Right forelimb (tissue), 1 donor: ENCODE data around the gene OLFM1.

Experiments
- DNase-seq: peaks from one replicate; pipeline ENCODE4 v3.0.0-alpha.2; 2018

The OLFM1 gene

DNA sequence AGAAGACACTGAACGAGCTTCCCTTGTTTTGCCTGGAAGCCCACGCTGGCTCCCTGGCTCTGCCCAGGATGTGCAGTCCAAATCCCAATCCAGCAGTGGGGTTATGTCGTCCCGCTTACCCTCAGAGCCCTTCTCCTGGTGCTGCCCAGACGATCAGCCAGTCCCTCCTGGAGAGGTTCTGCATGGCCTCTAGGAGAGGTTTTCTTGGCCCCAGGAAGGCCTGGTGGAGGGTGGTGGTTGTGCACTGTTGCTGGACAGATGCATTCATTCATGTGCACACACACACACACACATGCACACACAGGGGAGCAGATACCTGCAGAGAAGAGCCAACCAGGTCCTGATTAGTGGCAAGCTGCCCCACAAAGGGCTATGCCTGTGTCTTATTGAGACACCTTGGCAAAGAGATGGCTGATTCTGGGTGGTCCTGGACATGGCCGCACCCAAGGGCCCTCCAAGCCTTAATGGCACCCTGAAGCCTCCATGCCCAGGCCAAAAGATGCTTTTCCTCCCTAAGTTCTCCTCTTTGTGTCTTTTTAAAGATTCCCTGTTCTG lies 10.5 kb upstream of the OLFM1 start:
- peak; percentile 19 for DNase-seq

DNA sequence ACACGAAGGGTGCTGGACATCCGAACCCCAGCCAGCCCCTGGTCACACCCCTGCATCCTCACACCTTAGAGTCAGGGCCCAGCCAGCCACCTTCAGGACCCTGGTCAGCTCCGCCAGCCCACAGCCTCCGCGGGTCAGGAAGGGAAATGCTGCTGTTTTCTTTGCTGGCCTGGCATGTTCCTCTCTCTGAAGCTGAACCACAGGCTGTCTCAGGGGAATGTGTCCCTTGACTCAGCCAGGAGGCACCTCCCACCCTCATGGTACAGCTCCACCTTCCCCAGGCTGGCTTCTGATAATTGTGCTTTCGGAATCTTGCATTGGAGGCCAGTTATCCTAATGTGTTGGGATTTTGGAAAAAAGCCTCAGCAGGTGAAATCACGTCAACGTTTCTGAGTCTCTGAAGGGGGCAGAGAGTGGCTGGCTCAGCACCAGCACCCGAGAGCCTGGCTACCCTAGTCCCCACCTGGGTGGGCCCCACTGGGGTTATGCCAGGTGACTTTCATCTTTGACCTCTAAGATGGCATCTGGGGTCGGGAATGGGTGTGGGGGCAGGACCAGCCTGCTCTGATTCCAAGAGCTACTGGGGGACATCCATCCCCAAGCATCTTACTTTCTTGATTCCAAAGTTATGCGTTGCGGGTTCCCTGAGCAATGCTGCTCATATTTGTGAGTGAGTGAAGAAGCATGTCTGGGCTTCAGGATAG lies 9.8 kb upstream of the OLFM1 start:
- peak; percentile 81 for DNase-seq

DNA sequence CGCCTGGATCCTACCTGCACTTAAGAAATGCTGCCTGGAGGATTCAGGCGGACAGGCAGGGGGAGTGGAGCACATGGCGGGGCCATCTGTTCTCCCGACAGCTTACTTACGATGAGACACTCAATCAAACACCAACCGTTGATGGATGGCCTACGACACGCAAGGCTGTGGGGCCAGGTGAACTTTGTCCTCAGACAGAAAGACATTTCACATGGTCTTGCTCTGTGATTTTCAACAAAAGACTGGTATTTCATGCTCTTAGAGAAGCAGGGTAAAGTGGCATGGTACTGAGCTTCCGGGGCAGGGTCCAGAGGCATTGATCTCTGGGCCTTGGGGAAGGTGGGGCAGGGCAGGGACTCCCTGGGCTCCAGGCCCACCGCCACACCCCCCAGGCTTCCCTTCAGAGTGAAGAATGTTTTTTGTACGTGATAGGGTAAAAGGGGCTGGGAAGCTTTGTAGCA lies 9.1 kb upstream of the OLFM1 start:
- peak; percentile 27 for DNase-seq

DNA sequence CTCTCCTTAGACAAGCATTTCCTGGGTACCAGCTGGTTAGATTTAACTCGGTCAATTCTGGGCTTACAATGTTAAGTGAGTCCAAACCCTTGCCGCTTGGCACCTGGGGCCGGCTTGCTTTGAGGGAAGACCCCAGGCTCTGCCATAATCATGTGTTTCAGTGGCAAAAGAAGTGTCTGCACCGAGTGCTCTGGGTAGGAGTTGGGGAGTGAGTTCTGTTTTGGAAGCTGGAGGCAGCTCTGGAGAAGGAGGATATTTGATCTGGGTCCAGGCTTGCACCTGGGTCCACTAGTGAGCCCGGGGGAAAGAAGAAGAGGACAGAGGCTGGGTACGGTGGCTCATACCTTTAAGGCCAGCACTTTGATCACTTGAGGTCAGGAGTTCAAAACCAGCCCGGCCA lies 8.4 kb upstream of the OLFM1 start:
- DNase-seq: peak; percentile 3

DNA sequence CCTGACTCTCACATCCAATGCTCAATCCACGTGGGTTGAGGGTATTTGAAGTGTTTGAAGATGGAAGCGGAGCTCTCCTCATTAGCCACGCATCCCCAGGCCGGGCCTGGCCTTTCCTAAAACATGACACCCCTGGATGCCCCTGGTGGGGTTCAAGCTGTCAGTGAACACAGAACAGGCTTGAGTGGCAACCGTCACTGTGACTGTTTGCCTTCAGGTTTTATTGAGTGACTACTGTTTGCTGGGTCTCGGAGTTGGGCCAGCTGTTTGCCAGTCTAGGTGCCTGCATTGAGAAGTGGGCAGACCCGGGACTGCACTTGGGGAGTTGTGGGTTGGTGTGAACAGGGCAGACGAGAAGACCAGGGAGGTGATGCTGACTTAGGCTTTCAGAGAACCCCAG lies 7.8 kb upstream of the OLFM1 start:
- DNase-seq: peak; percentile 12

DNA sequence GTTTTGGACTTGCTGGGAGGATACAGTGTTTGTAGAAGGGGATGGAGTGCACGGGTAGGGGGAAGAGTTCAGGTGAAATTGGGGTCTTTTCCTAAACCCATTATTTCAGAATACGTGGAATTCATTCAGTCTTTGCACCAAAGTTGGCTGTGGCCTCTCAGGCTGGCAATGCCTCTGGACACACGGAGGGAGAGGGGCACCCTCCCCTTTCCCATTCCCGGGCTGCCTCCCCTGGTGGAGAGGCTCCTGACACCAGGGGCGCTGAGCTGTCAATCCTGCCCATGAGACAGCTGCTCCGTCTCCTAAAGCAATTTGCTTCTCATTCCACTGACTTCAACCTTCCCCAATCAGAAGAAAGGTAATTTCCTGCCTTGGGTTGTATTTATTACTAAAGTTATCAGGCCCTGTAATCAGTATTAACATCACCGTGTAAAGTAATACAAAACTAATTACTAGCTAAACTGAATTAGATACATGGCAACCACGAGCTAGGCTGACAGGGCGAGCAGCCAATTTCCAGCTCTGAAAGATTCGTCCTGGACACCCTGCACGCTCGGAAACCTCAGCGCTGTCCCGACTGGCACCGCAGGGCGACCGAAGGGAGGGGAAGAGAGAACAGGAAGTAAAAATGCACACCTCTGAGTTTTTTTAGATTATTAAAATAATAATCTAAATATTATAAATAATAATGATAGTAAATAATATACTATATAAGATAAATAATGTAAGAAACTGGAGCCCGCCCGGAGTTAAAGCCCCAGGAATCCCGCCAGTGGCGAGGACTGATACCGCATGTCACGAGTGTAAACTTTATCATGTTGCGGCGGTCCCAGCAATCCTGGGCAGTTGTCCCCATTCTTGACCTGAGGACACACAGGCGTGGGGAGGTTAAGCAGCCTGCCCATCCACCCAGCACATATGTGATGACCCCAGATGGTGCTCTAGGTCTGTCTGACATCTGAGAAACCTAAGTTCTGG lies 6.9 kb upstream of the OLFM1 start:
- DNase-seq: no peak

DNA sequence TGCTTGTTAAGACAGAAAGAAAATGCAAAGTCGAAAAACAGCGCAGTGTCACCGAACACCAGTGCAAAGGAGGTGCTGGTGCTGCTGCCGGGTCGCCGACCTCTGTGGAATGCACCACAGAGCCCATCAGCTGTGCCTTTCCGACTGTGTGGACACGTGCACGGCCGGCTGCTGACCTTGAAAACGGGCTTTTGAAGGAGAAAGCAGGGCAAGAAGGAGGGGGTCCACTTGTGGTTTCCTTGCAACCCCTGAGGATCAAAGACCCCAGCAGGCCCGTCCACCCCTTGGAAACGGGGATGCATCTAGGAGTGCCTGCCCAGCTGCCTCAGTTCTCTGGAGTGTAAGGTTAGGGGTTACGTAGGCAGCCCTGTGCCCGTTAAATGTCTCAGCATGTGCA lies 6.2 kb upstream of the OLFM1 start:
- no peak for DNase-seq

DNA sequence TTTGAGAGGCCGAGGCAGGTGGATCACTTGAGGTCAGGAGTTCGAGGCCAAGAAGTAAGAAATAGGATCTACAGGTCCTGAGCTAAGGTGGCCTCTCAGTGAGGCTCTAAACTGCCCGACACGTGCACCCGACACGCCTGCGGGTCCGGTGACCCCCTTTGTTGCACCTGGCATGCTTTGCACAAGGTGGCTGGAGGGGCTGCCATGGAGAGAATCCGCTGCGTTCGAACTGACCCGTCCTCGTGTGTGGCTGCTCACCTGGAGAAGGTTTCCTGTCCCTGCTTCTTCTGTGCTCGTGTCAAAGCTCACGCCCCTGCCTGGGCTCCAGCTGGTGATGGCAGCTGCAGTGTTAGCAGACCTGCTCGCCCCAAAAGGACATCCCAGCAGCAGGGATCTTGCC lies 5.7 kb upstream of the OLFM1 start:
- no peak for DNase-seq

DNA sequence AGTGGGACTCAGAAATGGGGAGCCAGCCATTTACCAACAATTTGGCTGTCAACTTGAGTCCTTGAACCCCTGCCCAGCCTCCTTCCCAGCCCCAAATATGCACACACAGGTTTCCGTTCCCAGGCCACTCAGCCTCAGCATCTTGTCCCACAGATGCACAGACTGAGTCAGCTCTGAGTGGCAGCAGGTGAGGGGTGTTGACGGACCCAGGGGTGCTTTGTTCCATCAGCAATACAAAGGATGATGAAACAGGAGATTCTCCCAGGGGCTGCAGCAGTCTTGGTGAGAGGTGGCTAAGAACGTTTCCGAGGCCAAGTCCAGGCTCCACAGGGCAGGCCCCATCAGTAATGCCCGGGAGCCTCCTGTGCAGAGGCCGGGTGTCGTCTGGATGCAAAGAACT lies 4.9 kb upstream of the OLFM1 start:
- no peak for DNase-seq

DNA sequence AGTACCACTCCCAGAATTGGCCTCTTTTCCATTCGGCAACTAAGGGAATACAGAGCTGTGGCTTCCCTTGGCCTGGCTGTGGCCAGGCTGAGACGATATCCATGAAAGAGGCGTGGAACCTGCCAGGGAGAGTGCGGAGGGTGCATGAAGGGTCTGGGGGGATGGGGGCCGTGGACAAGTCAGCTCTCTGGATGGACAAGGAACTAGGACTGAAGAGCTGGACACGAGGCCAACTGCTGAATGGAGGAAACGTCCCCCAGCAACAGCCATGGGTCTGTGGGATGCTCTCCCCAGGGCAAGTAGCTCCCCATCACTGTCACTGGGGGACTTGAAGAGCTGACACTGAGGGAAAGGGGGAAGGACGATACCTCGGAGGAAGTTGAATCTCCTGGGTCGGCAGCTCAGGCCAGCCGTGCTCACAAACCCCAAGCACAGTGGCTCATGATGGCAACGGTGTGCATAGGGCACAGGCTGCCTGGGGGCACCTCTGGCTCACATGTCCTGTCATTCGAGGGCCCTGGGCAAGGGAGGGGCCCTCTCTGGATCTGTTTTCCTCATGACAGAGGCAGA lies 4.1 kb upstream of the OLFM1 start:
- no peak for DNase-seq

DNA sequence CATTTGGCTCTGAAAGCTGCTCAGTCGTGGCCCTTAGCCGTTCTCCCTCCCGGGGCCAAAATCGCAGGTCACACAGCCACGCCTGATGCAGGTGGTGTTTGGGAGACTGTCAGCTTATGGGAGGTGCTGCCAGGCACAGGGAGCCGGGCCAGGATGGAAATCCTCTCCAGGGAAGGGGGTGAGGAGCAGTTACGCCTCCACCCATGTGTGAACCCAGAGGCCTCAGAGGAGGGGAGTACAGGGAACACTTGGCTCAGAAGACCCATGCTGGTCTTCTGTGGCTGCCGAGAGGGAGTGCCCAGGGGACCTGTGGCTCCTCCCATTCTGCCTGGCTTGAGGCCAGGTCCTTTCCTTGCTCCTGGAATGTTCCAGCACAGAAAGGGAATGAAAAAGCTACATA lies 3.6 kb upstream of the OLFM1 start:
- no peak for DNase-seq

DNA sequence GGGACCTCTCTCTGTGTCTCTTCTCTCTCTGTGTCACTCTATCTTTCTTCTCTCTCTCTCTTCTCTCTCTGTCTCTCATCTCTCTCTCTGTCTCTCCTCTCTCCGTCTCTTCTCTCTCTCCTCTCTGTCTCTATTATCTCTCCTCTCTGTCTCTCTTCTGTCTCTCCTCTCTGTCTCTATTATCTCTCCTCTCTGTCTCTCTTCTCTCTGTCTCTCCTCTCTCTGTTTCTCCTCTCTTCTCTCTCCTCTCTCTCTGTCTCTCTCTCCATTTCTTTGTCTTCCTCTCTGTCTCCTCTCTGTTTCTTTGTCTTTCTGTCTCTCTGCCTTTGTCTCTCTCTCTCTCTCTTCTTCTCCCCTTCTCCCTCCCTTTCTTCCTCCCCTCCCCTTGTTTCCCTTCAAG lies 3.2 kb upstream of the OLFM1 start:
- DNase-seq: no peak

DNA sequence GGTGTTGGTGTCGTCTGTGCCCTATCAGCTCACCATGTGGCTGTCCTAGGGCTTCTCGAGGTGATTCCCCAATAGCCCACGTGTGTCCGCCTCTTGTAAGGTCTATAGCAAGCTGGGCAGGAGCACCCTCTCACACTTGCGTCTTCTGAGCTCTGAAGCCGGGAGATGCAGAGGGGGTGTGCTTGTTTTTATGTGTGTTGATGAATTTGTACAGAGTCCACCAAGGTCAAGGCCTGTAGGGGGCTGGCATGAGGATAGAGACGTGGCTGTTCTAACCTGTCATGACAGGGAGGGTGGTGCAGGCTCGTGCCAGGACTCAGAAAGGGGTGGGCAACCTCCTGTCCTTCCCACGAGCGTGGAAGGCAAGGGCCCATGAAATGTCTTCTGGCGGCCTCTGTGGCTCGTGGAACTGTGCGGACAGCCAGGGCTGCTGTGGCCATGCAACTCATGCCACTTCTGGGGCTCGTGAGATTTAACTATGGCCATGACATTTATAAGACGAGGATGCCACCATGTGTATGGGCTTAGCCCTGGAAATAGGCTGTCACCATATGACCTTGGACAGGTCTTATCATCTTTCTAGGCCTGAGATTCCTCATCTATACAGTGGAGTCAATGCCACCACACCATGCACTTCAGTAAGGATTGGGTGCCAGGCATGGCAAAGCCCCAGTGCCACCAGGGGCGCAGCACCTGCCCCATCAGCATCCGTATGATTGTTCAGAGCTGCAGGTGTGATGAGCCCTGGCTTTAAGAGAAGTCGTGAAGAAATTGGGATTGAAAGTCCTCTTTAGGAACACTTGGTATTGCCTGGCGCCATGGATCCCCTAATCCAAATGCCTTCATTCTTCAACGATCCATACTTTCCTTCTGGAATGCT lies 2.3 kb upstream of the OLFM1 start:
- DNase-seq: no peak

DNA sequence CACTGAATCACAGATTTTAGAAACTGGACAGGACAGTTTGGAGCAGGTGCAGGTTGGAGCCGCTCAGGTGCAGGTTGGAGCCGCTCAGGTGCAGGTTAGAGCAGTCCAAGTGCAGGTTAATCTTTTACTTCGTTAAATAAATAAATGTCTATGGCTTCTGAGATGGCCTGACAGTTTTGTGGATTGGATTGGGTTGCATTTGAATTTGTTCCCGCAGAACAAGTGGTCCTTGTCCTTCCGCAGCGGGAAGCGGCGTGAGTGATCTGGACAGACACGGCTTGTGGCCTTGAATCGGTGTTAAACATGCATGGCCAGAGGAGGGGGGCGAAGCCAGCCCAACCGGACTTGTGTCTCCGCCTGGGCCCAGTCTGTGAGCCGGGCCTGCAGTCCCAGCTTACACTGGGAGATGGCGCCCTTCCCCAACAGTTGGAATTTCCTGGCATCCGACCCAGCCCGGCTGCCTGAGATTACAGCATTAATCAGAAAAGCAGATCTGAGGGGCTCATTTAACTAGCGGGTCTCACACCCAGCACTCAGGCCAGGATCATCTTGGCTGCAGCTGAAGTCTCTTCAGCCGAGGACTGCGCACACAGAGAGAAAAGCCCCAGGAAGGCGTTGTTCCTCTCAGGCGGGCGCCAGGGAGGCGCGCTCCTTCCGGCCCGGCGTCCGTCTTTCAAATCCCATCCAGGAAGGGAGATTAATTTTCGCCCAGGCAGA lies 1.5 kb upstream of the OLFM1 start:
- peak; percentile 87 for DNase-seq

DNA sequence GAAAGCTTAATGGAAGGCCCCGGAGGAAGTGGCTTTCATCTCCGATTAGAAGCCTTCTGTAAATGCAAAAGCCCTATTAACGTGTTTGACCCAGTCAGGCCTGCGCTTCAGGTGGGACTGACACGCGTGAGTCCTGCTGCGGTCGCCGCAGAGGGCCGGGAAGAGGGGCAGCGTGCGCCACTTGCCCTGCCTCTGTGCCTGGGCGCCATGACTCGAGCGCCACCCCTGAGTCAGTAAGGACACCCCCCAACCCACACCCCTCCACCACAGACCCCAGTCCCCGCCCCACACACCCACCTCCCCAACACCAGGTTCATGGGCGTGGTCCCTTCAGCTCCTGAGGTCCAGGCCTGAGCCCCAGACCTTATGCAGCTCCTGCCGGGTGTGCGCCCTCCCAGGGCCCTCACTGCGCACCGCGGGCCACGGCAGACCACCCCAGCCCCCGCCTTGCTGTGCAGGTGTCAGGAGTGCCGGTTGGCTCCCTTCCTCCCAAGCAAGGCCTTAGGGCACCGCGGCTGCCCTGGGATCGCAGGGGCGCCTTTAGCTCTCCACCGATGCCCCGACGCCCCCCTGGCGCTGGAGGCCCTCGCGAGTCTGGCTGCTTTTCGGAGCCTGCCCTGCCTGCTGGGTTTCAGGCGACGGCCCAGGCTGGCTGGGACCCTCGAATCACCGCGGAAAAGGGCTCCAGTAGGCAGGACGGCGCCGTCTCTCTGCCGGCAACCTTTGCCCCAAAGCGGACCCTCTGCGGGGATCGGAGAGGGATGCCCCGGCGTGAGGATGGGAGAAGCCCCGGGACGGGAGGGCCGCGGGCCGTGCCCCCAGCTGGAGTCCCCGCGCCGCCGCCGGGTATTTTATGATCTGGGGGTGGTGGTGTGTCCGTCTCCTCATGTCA lies 625 bp upstream of the OLFM1 start:
- DNase-seq: no peak

DNA sequence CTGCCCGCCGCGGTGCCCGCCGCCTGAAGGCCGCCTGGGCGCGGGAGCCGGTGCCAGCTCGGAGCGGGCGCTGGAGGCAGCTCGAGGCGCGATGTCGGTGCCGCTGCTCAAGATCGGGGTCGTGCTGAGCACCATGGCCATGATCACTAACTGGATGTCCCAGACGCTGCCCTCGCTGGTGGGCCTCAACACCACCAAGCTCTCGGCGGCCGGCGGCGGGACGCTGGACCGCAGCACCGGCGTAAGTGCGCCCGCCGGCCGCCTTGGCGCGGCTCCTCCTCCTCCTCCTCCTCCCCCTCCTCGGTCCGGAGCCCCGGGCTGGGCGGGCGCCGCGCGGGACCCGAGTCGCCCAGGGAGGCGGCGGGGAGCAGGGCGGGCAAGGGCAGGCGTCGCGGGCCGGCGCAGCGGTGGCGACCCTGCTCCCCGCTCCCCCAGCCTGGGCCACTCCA lies 455 bp downstream of the OLFM1 start:
- no peak for DNase-seq

DNA sequence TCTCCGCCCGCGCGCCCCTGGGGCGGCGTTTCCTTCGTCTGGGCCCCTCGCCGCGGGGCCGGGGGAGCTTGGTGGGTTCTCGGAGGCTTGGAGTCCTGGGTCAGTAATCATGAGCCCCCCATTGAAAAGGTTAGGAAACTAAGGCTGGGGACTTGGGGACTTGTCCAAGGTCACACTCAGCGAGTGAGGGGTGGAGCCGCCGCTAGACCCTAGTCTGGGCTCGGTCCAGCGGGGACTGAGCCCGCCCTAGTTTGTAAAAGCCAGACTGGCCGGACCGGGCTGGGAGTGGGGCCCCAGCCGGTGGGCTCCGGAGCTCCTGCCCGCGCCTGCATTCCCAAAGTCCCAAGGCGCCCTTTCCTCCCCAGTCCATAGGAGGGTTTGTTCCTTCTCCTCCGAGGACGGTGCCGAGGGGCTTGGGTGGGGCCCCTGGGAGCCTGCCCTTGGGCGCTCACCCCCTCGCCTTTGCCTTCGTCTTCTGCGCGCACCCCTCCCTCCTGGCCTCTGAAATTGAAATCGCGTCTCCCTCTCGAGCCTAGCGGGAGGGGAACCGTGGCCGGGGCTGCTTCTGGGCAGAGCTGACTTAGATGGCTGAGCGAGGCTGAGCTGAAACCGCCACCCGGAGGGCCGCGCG lies 995 bp downstream of the OLFM1 start:
- DNase-seq: no peak

DNA sequence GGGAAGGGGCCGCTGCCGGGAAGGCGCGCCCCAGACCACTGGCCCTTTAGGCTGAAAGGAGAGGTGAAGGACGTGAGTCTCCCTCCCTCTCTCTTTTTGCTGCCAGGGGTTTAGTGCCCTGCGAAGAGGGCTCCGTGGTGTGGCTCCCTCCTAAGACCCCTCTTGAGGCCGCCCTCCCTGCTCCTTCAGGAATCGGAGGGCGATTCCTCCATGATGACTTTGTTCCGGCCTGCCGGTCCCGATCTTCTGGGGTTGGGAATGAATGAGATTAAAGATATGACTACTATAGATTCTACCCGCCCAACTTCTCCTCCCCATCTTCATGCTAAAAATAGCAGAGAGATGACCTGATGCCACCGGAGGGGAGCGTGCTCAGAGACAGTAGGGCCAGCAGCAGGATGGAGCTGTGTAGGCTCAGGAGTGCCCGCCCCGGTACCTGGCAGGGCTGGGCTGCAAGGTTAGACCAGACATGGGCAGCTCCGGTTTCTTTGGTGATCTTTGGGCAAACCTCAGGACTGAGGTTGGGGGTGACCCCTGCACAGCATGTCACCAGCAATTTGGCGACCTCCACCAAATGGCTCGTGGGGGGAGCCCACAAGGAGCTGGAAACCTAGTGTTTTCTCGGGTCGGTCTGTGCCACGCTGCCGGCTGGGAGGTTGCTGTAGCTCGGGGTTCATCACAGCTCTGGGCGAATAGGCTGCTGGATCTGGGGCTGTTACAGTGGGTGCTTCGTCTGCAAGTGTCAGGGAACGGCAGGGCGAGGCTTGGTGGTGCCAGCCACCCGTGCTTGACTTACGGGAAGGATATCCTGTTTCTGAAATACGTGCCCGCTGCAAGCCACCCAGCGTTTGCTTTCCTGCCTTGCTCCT lies 1.7 kb downstream of the OLFM1 start:
- no peak for DNase-seq

DNA sequence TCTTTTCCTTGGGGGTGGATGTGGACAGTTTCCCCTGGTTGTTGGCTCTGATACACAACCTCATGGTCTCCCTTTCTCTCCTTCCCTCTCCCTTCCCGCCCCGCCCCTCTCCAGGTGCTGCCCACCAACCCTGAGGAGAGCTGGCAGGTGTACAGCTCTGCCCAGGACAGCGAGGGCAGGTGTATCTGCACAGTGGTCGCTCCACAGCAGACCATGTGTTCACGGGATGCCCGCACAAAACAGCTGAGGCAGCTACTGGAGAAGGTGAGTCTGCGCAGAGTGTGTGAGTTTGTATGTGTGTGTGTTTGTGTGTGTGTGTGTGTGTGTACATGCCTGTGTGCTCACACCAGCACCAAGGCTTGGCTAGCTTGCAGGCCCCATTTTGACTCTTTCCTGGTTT lies 2.6 kb downstream of the OLFM1 start:
- DNase-seq: no peak
